Upper lobe of left lung (tissue), 4 donors: ENCODE data around the gene PGBD5.

Source experiments
- CTCF ChIP-seq, 6 experiments: fragments of 450-650 bp in 4 of 6; fragments of 200-600 bp in 2 of 6; sonication (generic) in 2 of 6; IDR thresholded peaks; one replicate each; pipeline ENCODE4 v1.5.1; 2016 to 2019; ENCODE audit warnings: antibody characterized with exemption in 6 of 6
- POLR2A ChIP-seq, 4 donors: fragments of 450-650 bp; IDR thresholded peaks; one replicate each; pipeline ENCODE4 v1.5.1; 2016 to 2017; ENCODE audit warnings: antibody characterized with exemption in 4 of 4, mild to moderate bottlenecking in 2 of 4

GRCh38 chr1:230333590-230334446, 92.3 kb downstream of the PGBD5 start:
- TF ChIP-seq CTCF (IDR thresholded peaks at IDR 0.05) (no peak), POLR2A (IDR thresholded peaks at IDR 0.05) (no peak)
